GM12873 (cell line): ENCODE data around the gene VPS13A.

Source experiments
- TF ChIP-seq, protein P1 (sequence below): IDR thresholded peaks from 2 replicates; pipeline ENCODE4 v1.5.1; 2012; ENCODE audit warnings: low read depth, mild to moderate bottlenecking, moderate library complexity, low read length, control low read depth; ENCODE audit not compliant: insufficient read depth; ENCODE audit errors: missing control alignments

The VPS13A gene

GRCh38 chr9:77271023-77271690 is 93.8 kb downstream of the VPS13A start:
- TF ChIP-seq, protein P1, sequence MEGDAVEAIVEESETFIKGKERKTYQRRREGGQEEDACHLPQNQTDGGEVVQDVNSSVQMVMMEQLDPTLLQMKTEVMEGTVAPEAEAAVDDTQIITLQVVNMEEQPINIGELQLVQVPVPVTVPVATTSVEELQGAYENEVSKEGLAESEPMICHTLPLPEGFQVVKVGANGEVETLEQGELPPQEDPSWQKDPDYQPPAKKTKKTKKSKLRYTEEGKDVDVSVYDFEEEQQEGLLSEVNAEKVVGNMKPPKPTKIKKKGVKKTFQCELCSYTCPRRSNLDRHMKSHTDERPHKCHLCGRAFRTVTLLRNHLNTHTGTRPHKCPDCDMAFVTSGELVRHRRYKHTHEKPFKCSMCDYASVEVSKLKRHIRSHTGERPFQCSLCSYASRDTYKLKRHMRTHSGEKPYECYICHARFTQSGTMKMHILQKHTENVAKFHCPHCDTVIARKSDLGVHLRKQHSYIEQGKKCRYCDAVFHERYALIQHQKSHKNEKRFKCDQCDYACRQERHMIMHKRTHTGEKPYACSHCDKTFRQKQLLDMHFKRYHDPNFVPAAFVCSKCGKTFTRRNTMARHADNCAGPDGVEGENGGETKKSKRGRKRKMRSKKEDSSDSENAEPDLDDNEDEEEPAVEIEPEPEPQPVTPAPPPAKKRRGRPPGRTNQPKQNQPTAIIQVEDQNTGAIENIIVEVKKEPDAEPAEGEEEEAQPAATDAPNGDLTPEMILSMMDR: no peak

GRCh38 chr9:77276799-77277198 is 99.5 kb downstream of the VPS13A start:
- TF ChIP-seq, protein P1: no peak

GRCh38 chr9:77277719-77278118 is 100.4 kb downstream of the VPS13A start:
- TF ChIP-seq, protein P1: no peak

- TF ChIP-seq, protein P1: no peak
These were observed 106.7 kb downstream of the VPS13A start for GRCh38 chr9:77283991-77284390.

GRCh38 chr9:77284616-77285015 is 107.3 kb downstream of the VPS13A start:
- TF ChIP-seq, protein P1: no peak

DNA sequence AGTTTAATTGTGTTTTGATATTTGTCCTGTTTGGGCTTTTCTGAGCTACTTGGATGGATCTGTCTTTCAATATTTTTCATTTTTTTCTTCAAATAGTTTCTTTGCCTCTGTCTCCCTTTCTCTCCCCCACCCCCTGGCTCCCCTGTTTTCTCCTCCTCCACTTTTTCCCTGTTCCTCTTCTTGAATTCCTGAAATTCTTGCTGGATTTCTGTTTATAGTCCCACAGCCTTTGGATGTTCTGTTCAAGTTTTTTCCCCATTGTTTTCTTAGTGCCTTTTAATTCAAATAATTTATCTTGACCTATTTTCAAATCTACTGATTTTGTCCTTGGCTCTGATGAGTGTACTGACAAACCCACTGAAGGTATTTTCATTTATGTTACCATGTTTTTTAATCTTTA is 113.0 kb downstream of the VPS13A start:
- TF ChIP-seq, protein P1: no peak

DNA sequence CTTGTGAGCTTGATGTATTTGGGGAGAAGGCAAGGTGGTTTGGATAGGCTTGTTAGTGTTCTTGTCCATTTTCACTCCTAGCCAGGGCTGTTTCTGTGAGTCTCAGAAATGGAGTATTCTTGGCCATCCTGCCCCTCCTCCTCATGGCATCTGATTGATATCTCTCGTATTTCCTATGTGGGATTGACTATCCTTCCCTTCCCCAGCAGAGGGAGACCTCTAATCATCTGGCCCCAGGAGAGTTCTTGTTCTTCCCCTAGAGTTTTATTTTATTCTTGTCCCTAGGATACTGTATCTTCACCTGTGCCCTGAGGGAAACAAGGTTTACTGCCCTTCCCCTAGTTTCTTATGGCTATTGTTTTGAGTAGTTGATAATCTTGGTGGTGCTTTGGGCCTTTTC is 114.4 kb downstream of the VPS13A start:
- TF ChIP-seq, protein P1: peak; percentile 28
